CD14-positive monocyte (primary cell): ENCODE results near the gene COL27A1. TPM values are rescaled to one million over a fixed set of nuclear protein-coding genes. Genes with fewer than 3 reads are reported as not detected.

Experiments used
- DNase-seq, 3 donors: peaks; one replicate each; pipeline ENCODE4 v3.0.0-alpha.2; 2011 to 2022
- H2AFZ ChIP-seq: 2 replicates; pipeline ENCODE4 v1.6.0; 2012; ENCODE audit warnings: mild to moderate bottlenecking, low read depth, low read length, inconsistent platforms; ENCODE audit not compliant: insufficient read depth, poor library complexity, severe bottlenecking
- H3K27ac ChIP-seq, 2 donors: 1 replicate in 1 of 2; 2 replicates in 1 of 2; pipeline ENCODE4 v1.5.1; 2012 to 2013; ENCODE audit warnings: low read length in 2 of 2, control low read depth in 1 of 2, inconsistent platforms in 1 of 2, low read depth in 1 of 2, mild to moderate bottlenecking in 1 of 2
- H3K27me3 ChIP-seq, 2 donors: one replicate each; pipeline versions ENCODE4 v1.6.0 to v1.6.1; 2011 to 2013; ENCODE audit warnings: low read length in 2 of 2; ENCODE audit not compliant: control insufficient read depth in 2 of 2, insufficient read depth in 2 of 2
- H3K36me3 ChIP-seq, 2 donors: replicated peaks in 1 of 2; 1 replicate in 1 of 2; 2 replicates in 1 of 2; pipeline versions ENCODE4 v1.5.1 to v1.6.1; 2012 to 2013; ENCODE audit warnings: low read length in 2 of 2, control low read depth in 1 of 2, inconsistent platforms in 1 of 2, mild to moderate bottlenecking in 1 of 2; ENCODE audit not compliant: insufficient read depth in 2 of 2, control insufficient read depth in 1 of 2
- H3K4me1 ChIP-seq, 2 donors: 1 replicate in 1 of 2; 2 replicates in 1 of 2; pipeline versions ENCODE4 v1.5.1 to v1.6.1; 2012 to 2013; ENCODE audit warnings: low read length in 2 of 2, control low read depth in 1 of 2, inconsistent platforms in 1 of 2, mild to moderate bottlenecking in 1 of 2, moderate library complexity in 1 of 2; ENCODE audit not compliant: insufficient read depth in 2 of 2, control insufficient read depth in 1 of 2
- H3K4me2 ChIP-seq: replicated peaks from 2 replicates; pipeline ENCODE3; 2012; ENCODE audit warnings: low read length, moderate library complexity, mild to moderate bottlenecking; ENCODE audit not compliant: poor library complexity, severe bottlenecking; ENCODE audit errors: extremely low read depth
- H3K4me3 ChIP-seq, 3 experiments: fragments of 200-600 bp in 1 of 3; sonication (generic) in 1 of 3; replicated peaks in 1 of 3; 1 replicate in 2 of 3; 2 replicates in 1 of 3; pipeline ENCODE4 v1.5.1; 2011 to 2013; ENCODE audit warnings: low read length in 3 of 3, mild to moderate bottlenecking in 3 of 3, control low read depth in 2 of 3, low read depth in 2 of 3, inconsistent platforms in 1 of 3, moderate library complexity in 1 of 3
- H3K79me2 ChIP-seq: 2 replicates; pipeline ENCODE4 v1.6.0; 2012; ENCODE audit warnings: mild to moderate bottlenecking, control low read depth, inconsistent platforms, low read length, moderate library complexity; ENCODE audit not compliant: insufficient read depth
- H3K9ac ChIP-seq: 2 replicates; pipeline ENCODE4 v1.6.0; 2017; ENCODE audit warnings: low read length, mild to moderate bottlenecking; ENCODE audit not compliant: insufficient read depth, poor library complexity, severe bottlenecking
- H3K9me3 ChIP-seq, 2 donors: replicated peaks in 1 of 2; 1 replicate in 1 of 2; 2 replicates in 1 of 2; pipeline versions ENCODE4 v1.5.1 to v1.6.1; 2012 to 2013; ENCODE audit warnings: low read length in 2 of 2, control low read depth in 1 of 2; ENCODE audit not compliant: control insufficient read depth in 1 of 2, insufficient read depth in 1 of 2
- H4K20me1 ChIP-seq: 2 replicates; pipeline ENCODE4 v1.6.0; 2012; ENCODE audit warnings: mild to moderate bottlenecking, low read length, control low read depth, moderate library complexity; ENCODE audit not compliant: insufficient read depth
- H3K27ac Mint-ChIP-seq, 7 donors: one replicate each; pipeline ENCODE4 v1.8.0; 2020; ENCODE audit warnings: mild to moderate bottlenecking in 7 of 7, mixed read lengths in 7 of 7, moderate library complexity in 6 of 7, inconsistent platforms in 2 of 7
- H3K27me3 Mint-ChIP-seq, 3 donors: one replicate each; pipeline ENCODE4 v1.8.0; 2021 to 2022; ENCODE audit warnings: low read depth in 3 of 3, mild to moderate bottlenecking in 3 of 3, mixed read lengths in 3 of 3, moderate library complexity in 3 of 3, inconsistent platforms in 1 of 3
- H3K36me3 Mint-ChIP-seq, 2 donors: one replicate each; pipeline ENCODE4 v1.8.0; 2020; ENCODE audit warnings: mixed read lengths in 2 of 2, inconsistent platforms in 1 of 2, mild to moderate bottlenecking in 1 of 2
- H3K4me1 Mint-ChIP-seq: one replicate; pipeline ENCODE4 v1.8.0; 2020; ENCODE audit warnings: mild to moderate bottlenecking, mixed read lengths
- H3K4me3 Mint-ChIP-seq, 2 donors: one replicate each; pipeline ENCODE4 v1.8.0; 2020; ENCODE audit warnings: mild to moderate bottlenecking in 2 of 2, mixed read lengths in 2 of 2, moderate library complexity in 1 of 2
- H3K9me3 Mint-ChIP-seq, 7 donors: one replicate each; pipeline ENCODE4 v1.8.0; 2020 to 2022; ENCODE audit warnings: mixed read lengths in 7 of 7, mild to moderate bottlenecking in 6 of 7, moderate library complexity in 6 of 7, inconsistent platforms in 2 of 7
- WGBS: methylation state at CpG from one replicate; pipeline ENCODE4 v1.1.5; 2013; ENCODE audit warnings: missing lambda C conversion rate; ENCODE audit not compliant: insufficient coverage; 5-methylcytosine and 5-hydroxymethylcytosine counted together
- intact Hi-C, 2 donors: fragments of 100-400 bp; cut with micrococcal nuclease; formaldehyde crosslinking; loops; one replicate each; pipeline versions ENCODE4 v1.15.0 to v1.15.1; 2023
- polyA plus RNA-seq, 3 donors: library from polyadenylated mRNA; depleted of rRNA in 1 of 3; unstranded in 2 of 3; stranded (reverse) in 1 of 3; fragments of 300-500 nt in 2 of 3; fragments of >200 nt in 1 of 3; fragmentation: Illumina TruSeq in 2 of 3; gene quantifications; 1 replicate in 2 of 3; 2 replicates in 1 of 3; pipeline ENCODE4 v1.2.3, GENCODE V29; 2012 to 2021
- TF ChIP-seq, protein P1 (sequence below): fragments of 200-600 bp; IDR thresholded peaks from one replicate; pipeline ENCODE4 v1.8.0; 2022; ENCODE audit warnings: antibody characterized with exemption, mild to moderate bottlenecking

The COL27A1 gene
- polyA plus RNA-seq, 3 donors: 0.03 TPM; not detected in 2

DNA sequence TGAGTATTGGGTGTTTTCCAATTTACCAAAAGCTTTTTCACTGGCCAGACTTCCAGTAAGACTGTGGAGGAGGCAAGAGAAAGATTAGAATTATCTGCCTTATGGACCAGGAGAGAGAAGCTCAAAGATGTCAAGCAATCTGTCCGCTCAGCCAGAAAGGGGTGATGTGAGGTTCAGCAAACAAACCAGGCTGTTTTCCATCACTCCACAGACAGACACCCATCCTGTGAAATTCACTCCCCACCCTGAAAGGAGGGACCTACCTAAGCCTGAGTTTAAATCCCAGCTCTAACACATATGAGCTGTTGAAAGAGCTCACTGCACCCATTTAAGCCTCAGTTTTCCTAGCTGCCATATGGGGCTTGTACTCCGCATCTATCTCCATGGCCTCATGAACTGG, 14.9 kb upstream of the COL27A1 start:
- Histone ChIP-seq H3K79me2 (no peaks in the 10 kb centered on the region), H3K27me3 (no peaks in the 10 kb centered on the region), H2AFZ (no peak overlapping the region), H3K4me3 (no peak overlapping the region), H3K27ac (no peak overlapping the region), H3K4me1 (no peaks in the 10 kb centered on the region), H4K20me1 (no peaks in the 10 kb centered on the region), H3K9me3 (no peaks in the 10 kb centered on the region), H3K9ac (no peak overlapping the region), H3K36me3 (no peaks in the 10 kb centered on the region), H3K4me2 (no peak overlapping the region)
- TF ChIP-seq, protein P1, sequence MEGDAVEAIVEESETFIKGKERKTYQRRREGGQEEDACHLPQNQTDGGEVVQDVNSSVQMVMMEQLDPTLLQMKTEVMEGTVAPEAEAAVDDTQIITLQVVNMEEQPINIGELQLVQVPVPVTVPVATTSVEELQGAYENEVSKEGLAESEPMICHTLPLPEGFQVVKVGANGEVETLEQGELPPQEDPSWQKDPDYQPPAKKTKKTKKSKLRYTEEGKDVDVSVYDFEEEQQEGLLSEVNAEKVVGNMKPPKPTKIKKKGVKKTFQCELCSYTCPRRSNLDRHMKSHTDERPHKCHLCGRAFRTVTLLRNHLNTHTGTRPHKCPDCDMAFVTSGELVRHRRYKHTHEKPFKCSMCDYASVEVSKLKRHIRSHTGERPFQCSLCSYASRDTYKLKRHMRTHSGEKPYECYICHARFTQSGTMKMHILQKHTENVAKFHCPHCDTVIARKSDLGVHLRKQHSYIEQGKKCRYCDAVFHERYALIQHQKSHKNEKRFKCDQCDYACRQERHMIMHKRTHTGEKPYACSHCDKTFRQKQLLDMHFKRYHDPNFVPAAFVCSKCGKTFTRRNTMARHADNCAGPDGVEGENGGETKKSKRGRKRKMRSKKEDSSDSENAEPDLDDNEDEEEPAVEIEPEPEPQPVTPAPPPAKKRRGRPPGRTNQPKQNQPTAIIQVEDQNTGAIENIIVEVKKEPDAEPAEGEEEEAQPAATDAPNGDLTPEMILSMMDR: no peak
- Mint-ChIP-seq H3K27me3 (peaks cover 11 to 16% (median 15%) of the 10 kb centered on the region in 3 donors), H3K4me1 (no peaks in the 10 kb centered on the region), H3K9me3 (no peaks in the 10 kb centered on the region), H3K4me3 (no peak overlapping the region), H3K27ac (no peak overlapping the region), H3K36me3 (no peaks in the 10 kb centered on the region)
- intact Hi-C loops: no loop called here
- no peak for DNase-seq
- WGBS: 100% methylated on average over 2 of the region's 2 CpGs

DNA sequence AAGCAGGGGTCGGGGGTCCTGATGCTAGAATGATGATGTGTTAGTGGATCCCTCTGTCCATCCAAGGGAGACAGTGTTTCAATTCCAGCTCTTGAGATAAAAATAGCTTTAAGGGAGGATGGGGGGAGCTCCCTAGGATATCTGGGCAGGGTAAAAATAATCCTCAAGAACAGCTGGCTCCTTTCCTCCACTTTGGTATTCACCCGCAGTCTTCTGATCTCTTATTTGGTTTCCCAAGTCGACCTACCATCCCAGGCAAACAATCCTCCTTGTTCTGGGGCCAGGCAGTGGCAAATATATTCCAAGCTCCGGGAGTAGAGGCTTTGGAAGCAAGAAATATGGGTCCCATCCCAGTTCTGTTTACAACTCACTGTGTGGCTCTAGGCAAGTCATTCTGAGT, 14.5 kb upstream of the COL27A1 start:
- no peaks in the 10 kb centered on the region for H3K4me1 ChIP-seq
- no peak overlapping the region for H3K4me2 ChIP-seq
- H3K36me3 Mint-ChIP-seq: no peaks in the 10 kb centered on the region
- TF ChIP-seq, protein P1: no peak
- no peaks in the 10 kb centered on the region for H3K79me2 ChIP-seq
- H2AFZ ChIP-seq: no peak overlapping the region
- no peak overlapping the region for H3K4me3 Mint-ChIP-seq
- H3K27me3 ChIP-seq: no peaks in the 10 kb centered on the region
- H3K4me3 ChIP-seq: no peak overlapping the region
- no peak overlapping the region for H3K27ac Mint-ChIP-seq
- DNase-seq: no peak
- no peaks in the 10 kb centered on the region for H3K9me3 Mint-ChIP-seq
- H3K4me1 Mint-ChIP-seq: no peaks in the 10 kb centered on the region
- peaks cover 13 to 18% (median 15%) of the 10 kb centered on the region in 3 donors for H3K27me3 Mint-ChIP-seq
- H3K27ac ChIP-seq: no peak overlapping the region
- 83% methylated on average over 3 of the region's 4 CpGs for WGBS
- no peaks in the 10 kb centered on the region for H3K9me3 ChIP-seq
- no peaks in the 10 kb centered on the region for H3K36me3 ChIP-seq
- no peaks in the 10 kb centered on the region for H4K20me1 ChIP-seq
- no peak overlapping the region for H3K9ac ChIP-seq
- intact Hi-C loops: no loop called here
